A172 (cell line): ENCODE measurements around the gene HS3ST3A1. TPM values are rescaled to one million over a fixed set of nuclear protein-coding genes. Genes with fewer than 3 reads are reported as not detected.
A peak's percentile ranks its signal among the peaks of the same experiment; 100 is the strongest.

Experiments used
- DNase-seq: peaks from one replicate; pipeline ENCODE4 v3.0.0-alpha.2; 2015; ENCODE audit warnings: low spot score
- total RNA-seq: library from RNA; depleted of rRNA; stranded (reverse); fragments of >200 nt; shearing (Covaris generic); gene quantifications from 2 replicates; pipeline ENCODE4 v1.2.3, GENCODE V29; 2014

HS3ST3A1 gene
- total RNA-seq, 1 experiment from 2014 or later, result 139 TPM

- peak; percentile 30 for DNase-seq
These were observed 3.2 kb downstream of the HS3ST3A1 start for GRCh38 chr17:13598353-13599167.

- peak; percentile 73 for DNase-seq
These were observed 3.9 kb downstream of the HS3ST3A1 start for GRCh38 chr17:13597723-13598347.

DNA sequence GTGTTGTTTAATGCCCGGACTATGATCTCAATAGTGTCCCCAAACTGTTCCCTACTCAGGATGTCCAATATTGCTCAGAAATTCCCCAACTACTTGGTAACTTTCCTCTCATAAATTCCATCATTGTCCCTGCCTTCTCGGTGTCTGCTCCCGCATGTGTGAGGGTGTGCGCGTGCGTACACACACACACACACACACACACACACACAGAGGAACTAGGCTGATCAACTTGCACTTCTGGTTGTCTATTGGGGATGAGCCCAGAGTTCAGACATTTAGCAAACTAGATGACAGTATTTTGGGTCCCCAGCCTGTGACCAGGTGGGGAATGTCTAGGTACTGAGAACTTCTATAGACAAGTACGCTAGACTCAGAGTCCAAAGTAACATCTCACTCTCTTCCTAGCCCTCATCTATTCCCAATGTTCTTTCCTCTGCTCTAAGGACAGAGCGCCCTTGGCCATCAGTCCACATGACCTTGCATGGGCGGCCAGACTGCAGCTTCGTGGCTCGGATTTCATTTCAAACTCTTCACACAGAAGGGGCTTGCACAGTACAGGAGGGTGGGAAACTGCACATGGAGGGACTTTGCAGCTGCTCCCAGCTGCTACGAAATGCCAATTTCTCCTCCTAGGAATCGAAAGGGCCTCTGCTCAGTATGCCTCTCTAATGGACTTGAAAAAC lies 5.3 kb downstream of the HS3ST3A1 start:
- DNase-seq, result peak; percentile 67

- peak; percentile 39 for DNase-seq
These were observed 6.2 kb downstream of the HS3ST3A1 start for GRCh38 chr17:13595599-13595899.

DNA sequence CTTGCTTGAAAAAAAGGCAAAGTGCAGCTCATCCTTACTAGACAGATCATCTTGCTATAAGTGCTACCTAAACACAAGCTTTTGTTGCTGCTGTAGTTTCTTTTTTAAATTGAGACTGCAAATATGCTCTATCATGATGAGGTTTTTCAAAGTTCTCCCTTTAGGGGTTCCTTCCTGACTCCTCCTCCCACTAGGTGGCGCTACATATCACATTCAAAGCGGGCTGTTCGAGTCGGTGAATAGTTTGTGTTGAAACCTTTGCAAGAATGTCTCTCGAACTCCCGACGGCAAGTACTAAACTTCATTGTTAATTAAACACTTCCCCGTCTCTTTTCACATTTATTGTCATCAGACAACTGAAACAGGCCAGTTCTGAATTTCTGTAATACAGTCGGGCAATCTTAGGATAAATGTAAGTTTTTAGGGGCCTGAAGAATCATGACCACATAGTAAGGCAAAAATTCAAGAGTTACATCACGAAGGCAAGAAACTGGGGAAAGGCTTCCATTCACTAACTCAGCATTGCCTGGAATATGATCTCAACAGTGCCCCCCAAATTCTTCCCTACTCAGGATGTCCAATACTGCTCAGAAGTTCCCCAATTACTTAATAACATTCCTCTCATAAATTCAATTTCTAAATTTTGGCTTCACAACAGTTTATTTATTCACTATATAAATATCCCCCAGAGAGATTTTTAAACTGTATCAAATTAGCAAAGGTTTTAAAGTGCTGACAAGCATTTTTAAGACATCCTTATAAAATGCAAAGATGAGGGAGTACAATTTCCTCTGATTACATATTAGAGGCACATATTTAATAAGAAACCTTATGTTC lies 6.7 kb downstream of the HS3ST3A1 start:
- DNase-seq, result peak; percentile 92

- DNase-seq, result peak; percentile 44
These were observed 7.4 kb downstream of the HS3ST3A1 start for GRCh38 chr17:13594310-13594709.

- peak; percentile 76 for DNase-seq
These were observed 8.0 kb downstream of the HS3ST3A1 start for GRCh38 chr17:13593757-13594156.

GRCh38 chr17:13593021-13593751 lies 8.5 kb downstream of the HS3ST3A1 start:
- peak; percentile 35 for DNase-seq

DNA sequence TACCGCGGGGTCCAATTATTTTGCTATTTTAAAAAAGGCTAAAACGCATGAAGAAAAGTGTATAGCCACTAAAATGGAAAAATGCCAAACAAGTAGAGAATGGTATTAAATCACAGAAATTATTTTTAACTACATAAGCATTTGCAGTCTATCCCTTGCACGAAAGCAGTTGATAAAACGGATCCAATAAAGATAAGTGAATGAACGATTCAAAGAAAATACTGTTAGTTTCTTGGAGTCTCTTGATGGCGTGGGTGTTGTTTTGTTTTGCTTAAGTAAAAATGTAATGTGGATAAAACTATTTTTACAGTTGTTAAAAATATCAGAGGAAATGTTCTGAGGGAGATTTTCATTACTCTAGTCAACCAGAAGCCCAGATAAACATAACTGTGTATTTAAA lies 9.3 kb downstream of the HS3ST3A1 start:
- no peak for DNase-seq

- peak; percentile 80 for DNase-seq
These were observed 11.3 kb downstream of the HS3ST3A1 start for GRCh38 chr17:13590441-13590840.

DNA sequence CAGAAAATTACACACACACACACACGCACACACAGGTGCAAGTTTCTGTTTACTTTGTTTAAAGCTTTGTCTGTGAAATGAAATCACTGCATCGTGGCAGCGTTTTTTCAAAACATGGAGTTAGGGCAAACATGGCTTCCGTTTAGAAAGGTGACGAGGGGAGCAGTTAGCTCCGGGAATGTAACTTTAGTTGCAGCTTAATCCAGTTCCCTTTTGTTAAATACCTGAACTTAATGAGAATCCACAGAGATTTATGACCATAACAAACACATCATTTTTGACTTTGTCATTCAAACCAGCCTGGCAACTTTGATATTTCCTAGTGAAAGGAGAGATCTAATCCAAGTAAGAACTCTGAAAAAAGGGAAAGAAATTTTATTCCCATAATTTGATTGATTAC lies 12.1 kb downstream of the HS3ST3A1 start:
- DNase-seq, result peak; percentile 58

- DNase-seq, result peak; percentile 69
These were observed 14.0 kb downstream of the HS3ST3A1 start for GRCh38 chr17:13587487-13588338.

GRCh38 chr17:13584701-13585080 lies 17.0 kb downstream of the HS3ST3A1 start:
- peak; percentile 99 for DNase-seq

DNA sequence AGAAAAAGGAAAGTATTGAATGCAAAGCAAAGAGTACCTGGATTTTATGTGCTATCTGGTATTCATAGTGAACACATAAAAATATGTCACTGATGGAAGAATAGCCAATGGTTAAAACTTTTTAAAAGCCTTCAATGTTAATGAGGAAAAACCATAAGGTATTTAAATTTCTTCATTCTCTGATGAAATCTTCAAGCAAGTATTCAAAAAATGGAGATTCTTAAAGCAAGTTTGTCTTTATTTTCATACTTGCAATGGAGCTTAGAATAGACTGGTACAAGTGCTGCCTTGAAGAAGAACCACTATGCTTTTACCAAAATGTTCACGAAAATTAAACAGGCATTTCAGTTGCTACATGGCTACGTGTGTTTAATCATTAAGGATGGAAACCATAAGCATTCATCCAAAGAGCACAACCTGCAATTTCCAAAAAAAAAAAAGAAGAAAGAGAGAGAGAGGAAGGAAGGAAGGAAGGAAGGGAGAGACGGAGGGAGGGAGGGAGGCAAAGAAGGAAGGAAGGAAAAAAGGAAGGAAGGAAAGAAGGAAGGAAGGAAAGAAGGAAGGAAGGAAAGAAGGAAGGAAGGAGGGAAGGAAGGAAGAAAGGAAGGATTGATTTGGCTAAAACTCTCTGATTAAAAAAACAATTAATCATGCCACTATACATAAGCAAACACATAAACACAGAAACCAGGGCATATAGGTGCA lies 17.6 kb downstream of the HS3ST3A1 start:
- no peak for DNase-seq

- DNase-seq, result peak; percentile 54
These were observed 18.8 kb downstream of the HS3ST3A1 start for GRCh38 chr17:13582776-13583547.

DNA sequence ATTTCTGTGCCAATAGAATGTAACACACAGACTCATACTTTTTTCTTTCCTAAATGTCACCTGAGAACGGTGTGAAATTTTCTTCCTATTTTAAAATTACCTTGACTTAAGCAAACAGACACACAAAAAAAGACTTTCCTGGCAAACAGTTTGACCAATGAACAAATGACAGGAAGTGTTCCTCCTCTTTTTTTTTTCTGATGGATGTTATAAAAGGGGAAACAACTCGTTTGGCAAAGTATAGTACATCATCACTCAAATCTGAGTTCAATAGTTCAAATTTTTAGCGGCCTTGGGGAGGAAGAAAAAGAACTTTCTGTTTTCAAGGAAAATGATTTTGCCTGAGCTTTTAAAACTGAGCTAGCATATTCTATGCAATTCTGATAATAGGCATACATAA lies 19.8 kb downstream of the HS3ST3A1 start:
- DNase-seq, result peak; percentile 64

- no peak for DNase-seq
These were observed 20.9 kb downstream of the HS3ST3A1 start for GRCh38 chr17:13580790-13581189.

GRCh38 chr17:13576661-13577526 lies 24.8 kb downstream of the HS3ST3A1 start:
- DNase-seq, result peak; percentile 26
